T follicular helper cell (primary cell): ENCODE data around the gene IFNAR1.
"Not testable (repeated sequence)": the region's sequence is repeated elsewhere in the genome, so short reads cannot be mapped to it uniquely, and the experiment has no call there.

Source experiments
- DNase-seq: peaks from one replicate; pipeline ENCODE4 v3.0.0-alpha.2; 2020; ENCODE audit warnings: low read depth

Gene IFNAR1

DNA sequence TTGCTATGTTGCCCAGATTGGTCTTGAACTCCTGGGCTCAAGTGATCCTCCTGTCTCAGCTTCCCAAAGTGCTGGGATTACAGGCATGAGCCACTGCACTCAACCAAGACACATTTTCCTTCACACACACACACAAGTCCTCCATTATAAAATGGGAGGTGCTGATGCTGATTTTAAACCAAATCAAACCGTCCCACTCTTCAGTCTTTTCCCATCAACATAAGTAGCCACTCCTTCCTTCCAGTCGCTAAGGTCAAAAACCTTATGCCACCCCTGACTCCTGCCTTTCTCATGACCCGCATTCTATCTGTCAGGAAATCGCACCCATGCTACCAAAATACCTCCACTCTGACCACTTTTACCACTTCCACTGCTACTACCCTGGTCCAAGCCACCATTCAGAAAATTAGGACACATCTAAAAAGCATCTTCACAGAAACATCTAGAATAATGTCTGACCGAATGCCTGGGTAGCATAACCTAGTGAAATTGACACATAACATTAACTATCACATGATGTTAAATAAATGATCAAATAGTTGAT is 50.4 kb downstream of the IFNAR1 start:
- no peak for DNase-seq

- no peak for DNase-seq
Measured at GRCh38 chr21:33377221-33377920, 52.6 kb downstream of the IFNAR1 start.

DNA sequence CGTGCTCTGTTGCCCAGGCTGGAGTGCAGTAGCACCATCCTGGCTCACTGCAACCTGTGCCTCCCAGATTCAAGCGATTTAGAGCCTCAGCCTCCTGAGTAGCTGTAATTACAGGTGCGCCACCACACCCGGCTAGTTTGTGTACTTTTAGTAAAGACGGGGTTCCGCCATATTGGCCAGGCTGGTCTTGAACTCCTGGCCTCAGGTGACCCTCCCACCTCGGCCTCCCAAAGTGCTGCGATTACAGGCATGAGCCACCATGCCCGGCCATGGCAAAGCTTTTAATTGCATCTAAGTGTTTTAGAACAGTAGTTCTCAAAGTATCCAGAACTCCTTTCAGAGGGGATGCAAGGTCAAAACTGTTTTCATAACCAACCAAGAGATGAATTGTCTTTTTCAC is 53.3 kb downstream of the IFNAR1 start:
- DNase-seq = no peak

GRCh38 chr21:33379934-33380333 is 55.2 kb downstream of the IFNAR1 start:
- DNase-seq = not testable (repeated sequence)

- DNase-seq = peak; percentile 63
Measured at GRCh38 chr21:33380483-33380998, 55.8 kb downstream of the IFNAR1 start.

DNA sequence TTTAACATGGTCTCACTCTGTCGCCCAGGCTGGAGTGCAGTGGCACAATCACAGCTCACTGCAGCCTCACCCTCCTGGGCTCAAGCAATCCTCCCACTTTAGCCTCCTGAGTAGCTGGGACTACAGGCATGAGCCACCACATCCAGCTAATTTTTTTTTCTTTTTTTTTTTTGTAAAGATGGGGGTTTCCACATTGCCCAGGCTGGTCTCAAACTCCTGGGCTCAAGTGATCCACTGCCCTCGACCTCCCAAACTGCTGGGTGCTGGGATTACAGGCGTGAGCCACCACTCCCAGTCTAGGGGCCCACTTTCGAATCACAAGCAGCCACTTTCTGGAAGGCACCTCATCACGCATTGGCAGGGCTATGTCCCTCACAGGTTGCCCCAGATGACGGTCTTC is 56.6 kb downstream of the IFNAR1 start:
- DNase-seq = not testable (repeated sequence)

- DNase-seq = peak; percentile 32
Measured at GRCh38 chr21:33383056-33383888, 58.5 kb downstream of the IFNAR1 start.

GRCh38 chr21:33384841-33385331 is 60.1 kb downstream of the IFNAR1 start:
- no peak for DNase-seq

- DNase-seq = no peak
Measured at GRCh38 chr21:33386222-33386784, 61.5 kb downstream of the IFNAR1 start.

- no peak for DNase-seq
Measured at GRCh38 chr21:33387294-33387693, 62.5 kb downstream of the IFNAR1 start.

GRCh38 chr21:33388188-33388587 is 63.4 kb downstream of the IFNAR1 start:
- DNase-seq = no peak

DNA sequence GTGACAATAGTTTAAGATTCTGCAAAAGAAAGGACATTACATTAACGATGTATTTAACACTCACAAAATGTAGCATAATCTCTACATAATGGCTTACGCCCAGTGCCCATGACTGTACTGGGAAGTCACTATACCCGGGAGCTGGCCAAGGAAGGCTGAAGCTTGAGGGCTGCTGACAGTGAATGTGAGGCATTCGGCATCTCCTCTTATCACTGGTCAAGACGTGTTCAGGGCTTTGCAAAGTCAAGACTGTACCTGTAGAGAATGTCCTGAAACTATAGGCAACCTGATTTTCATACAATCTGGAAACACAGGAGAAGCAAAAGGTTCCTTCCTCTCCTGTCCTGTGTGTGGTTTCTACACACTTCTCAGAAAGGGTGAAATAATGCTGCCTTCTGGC is 65.7 kb downstream of the IFNAR1 start:
- DNase-seq = no peak

- DNase-seq = no peak
Measured at GRCh38 chr21:33391656-33392055, 66.9 kb downstream of the IFNAR1 start.

DNA sequence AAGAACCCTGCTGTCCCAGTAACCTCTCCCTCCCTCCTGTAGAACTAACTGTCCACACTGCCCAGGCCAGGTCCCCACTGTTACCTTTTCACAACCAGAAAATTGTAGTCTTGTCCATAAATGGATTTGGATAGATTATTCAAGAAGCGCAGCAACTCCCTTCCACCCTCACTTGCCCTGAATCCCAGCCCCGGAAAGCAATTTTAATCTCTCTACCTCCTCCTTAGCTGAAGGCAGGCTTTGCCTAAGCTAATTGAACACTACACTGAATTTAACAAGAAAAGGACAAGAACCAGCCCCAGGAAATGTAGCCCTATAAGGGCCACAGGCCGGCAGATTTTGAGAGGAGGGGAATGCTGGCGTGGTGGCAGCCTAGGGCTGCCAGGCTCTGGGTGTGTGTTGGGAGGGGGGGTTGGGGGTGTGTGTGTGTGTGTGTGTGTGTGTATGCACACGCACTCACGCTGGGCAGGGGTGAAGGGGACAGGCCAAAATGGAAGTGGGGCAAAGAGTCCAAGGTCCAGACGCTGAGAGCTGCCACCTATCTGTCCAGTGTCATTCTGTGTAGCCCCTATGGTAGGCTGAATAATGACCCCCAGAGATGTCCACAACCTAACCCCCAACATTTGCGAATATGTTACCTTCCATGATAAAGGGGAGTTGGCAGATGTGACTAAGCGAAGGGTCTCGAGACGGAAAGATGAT is 67.7 kb downstream of the IFNAR1 start:
- no peak for DNase-seq

- DNase-seq = no peak
Measured at GRCh38 chr21:33393348-33393747, 68.6 kb downstream of the IFNAR1 start.

DNA sequence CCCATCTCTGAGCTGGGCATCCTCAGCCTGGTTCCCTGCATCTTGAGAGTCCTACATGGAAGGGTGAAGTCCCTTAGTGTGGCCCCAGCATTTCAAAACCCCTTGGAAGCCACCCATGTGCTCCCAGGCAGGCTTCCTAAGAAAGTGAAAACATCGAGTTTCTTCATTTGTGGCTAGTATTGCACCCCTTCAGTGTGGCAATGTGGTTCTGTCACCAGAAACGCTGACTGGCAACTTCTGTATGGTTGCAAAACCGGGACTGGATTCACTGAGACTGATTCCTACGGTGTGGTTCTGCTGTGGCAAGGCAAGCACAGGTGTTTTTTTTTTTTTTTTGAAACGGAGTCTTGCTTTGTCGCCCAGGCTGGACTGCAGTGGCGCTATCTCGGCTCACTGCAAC is 69.5 kb downstream of the IFNAR1 start:
- no peak for DNase-seq

DNA sequence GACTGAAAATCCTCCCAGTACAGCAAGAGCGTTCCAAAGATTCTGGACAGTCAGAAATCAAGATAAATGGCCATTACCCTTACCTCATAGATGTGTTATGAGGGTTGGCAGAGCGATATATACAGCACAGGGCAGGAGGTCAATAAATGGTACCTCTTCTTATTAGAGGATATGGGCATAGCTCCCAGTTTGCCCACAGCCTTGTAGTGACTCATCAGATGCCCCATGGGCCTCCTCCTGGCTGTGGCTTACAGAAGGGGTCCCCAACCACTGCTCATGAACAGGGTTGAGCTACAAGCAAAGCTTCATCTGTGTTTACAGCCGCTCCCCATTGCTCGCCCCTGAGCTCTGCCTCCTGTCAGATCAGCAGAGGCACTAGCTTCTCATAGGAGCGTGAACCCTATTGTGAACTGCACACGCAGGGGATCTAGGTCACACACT is 71.1 kb downstream of the IFNAR1 start:
- DNase-seq = no peak

DNA sequence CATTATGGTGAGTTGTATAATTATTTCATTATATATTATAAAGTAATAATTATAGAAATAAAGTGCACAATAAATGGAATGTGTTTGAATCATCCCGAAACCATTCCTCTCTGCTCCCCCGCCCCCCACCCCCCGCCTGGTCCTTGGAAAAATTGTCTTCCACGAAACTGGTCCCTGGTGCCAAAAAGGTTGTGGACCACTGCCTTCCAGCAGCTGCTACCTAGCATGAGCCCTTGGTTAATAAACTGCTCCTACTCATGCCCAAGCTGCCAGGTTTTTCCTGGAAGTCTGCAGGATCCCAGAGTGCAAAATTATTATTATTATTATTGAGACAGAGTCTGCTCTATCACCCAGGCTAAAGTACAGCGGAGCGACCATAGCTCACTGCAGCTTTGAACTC is 71.7 kb downstream of the IFNAR1 start:
- no peak for DNase-seq

DNA sequence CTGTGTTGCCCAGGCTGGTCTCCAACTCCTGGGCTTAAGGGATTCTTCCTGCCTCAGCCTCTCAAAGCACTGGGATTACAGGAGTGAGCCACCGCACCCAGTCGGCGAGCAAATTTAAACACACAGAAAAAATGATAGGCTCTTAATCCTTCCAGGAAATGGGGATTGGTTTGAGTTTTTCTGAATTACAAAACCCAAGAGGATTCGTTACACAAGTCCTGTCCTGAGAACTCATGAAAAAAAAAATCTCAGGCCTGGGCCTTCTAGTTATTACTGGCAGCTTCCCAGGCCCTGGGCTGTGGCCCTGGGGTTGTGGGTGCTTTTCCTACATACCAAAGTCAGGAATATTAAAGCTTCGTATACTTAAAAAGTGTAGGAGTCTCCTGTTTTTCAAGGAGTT is 72.2 kb downstream of the IFNAR1 start:
- no peak for DNase-seq

GRCh38 chr21:33397717-33398116 is 72.9 kb downstream of the IFNAR1 start:
- DNase-seq = no peak

GRCh38 chr21:33398361-33398760 is 73.6 kb downstream of the IFNAR1 start:
- DNase-seq = no peak

DNA sequence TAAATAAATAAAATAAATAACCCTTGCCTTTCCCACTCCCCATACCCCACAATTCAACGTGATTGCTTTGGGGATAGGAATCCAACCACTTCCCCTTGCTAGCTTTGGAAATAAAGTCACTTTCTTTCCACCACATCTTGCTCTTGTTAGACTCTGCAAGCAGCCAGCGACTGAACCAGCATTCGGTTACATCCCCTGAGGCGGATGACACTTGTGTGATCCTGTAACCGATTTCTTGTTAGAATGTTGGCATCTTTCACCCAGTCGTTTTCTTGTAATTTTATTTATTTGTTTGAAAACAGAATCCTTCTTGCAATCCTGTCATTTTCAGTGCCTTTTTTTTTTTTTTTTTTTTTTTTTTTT is 76.8 kb downstream of the IFNAR1 start:
- no peak for DNase-seq
